NCI-H526 (cell line): Measurements from ENCODE around the gene TTC21A.
A peak's percentile ranks its signal among the peaks of the same experiment; 100 is the strongest.

Experiments used
- DNase-seq, 2 experiments: peaks; one replicate each; lab custom pipeline; 2025; lab: John Stamatoyannopoulos, UW

Gene TTC21A

DNA sequence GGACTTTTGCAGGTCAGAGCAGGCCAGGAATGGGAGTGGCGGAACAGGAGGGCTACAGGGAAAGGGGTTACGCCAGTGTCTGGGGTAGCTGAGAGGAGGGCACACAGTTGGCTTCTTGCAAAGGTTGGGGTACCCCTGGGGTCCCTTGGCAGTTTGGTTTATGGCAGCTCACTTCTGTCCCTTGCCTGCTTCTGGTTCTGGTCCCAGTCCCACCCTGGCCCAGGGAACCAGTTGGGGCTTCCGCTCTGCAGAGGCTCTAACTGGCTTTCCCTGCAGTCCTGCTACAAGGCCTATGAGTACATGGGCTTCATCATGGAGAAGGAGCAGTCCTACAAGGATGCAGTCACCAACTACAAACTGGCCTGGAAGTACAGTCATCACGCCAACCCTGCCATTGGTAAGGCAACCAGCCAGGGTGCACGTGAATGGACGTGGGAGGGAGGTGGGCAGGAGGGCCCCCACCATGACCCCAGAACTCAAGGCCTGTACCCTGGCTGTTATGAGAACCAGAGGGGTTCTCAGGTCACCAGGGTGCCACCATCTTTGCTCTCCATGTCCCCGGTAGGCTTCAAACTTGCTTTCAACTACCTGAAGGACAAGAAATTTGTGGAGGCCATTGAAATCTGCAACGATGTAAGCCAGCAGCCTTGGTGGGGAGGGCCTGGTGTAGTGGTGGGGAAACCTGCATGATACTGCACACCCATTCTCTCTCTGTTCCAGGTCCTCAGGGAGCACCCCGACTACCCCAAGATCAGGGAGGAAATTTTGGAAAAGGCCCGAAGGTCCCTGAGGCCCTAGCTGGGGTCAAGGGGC lies 30.7 kb downstream of the TTC21A start:
- DNase-seq, result no peak

DNA sequence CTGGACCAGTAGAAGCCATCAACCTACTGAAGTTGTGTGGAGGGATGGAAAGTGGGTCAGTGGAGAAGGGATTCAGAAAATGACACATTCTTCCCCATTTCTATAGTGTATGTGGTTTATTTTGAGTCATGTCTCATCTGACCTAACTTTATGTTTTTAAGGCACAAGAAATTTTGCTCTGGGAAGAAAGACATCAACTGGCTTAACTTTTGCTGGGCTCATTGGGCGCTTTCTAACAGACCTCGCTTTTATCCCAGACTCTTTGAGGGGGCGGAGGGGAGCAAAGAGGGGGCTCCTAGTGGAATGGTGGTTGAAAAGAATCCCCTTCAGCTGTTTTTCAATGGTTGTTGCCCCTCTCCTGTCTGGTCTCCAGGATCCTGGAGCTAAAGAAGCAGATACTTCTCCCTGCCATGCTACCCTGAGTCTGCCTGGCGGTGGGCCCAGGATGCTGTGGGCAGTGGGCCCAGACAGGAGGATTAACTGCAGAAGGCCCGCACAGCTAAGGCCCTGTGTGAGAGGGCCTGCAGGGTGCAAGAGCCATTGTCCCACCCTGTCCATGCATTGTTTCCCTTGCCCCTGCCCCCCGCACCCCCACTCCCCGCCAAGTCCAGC lies 31.4 kb downstream of the TTC21A start:
- DNase-seq, result no peak

DNA sequence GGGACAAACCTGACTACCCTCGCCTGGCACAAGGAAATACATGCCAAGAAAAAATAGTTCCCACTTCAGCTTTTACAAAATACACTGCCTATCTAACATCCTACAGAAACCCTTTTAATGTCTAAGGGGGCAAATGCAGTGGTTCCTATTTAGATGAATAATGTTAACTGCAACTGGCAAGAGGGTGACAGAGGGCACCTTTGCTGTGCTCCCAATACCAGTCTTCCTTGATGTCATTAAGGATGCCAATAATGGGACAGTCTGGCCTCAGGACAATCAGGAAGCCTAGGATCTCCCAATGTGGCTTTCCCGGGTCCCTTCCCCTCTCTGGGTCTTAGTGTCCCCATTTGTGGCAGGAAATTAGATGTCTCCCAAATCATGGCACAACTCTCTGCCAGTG lies 32.0 kb downstream of the TTC21A start:
- no peak for DNase-seq

DNA sequence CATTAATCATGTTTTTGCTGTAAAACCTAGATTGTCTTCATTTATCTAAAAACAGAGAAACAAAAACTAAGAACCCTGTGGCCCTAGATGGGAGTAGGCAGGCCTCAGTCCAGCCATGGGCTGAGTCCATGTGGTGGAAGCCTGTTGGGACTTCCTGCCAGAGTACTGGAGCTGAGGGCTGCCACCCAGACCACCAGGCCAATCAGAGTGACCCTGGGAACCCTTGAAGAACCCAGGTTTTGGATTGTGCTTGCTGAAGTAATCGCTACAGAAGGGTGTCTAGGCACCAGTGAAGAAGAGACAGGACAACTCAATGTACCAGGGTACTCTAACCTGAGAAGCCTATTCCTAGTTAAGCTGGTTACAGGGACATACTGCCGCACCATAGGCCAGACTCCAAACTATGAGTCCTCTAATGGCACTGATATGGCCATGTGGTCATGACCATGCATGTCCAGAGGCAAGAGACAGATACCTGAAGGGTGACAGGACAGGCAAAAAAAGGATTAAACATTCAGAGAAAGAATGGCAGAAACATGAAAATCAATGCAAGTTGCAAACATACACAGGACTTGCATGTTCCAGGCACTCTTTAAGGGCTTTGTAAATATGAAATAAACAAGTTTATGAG lies 33.0 kb downstream of the TTC21A start:
- DNase-seq, result no peak

DNA sequence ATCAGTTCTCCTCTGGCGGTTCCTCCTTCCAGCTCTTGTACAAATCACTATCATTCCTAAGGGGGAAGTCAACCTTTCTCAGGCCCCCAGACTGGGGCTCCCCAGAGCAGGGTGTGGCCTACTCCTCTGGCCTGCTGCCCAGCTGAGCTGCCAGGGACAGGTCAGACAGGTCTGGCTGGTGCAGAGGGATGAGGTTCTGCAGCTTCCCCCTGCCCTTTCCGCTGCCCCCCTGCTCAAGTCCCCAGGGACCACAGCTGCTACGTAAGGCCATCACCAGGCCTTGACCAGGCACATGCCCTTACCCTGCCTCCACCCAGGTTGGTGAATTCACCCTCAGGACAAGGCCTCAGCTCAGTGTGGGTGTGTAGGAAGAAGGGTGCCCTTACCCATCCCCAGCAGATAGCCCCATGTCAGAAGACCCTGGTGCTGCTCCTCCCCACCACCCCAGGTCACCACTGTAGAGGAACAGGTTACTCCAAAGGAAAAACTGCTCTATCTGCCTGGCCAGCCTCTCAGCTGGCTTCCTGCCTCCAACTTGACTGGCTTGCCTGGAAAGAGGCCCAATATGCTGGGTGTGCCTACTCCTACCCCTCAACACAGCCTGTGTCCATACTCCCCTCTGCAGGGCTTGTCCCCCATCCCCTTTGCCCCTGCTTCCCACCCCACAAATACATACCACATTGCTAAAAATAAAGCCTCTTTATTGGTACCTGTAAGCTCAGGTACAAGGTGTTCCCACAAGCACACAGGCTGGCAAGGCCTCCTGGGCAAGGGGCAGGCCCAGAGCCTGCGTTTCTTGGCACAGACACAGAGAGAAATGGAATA lies 33.9 kb downstream of the TTC21A start:
- peak in 1 of 2 experiments; percentile 8 for DNase-seq

DNA sequence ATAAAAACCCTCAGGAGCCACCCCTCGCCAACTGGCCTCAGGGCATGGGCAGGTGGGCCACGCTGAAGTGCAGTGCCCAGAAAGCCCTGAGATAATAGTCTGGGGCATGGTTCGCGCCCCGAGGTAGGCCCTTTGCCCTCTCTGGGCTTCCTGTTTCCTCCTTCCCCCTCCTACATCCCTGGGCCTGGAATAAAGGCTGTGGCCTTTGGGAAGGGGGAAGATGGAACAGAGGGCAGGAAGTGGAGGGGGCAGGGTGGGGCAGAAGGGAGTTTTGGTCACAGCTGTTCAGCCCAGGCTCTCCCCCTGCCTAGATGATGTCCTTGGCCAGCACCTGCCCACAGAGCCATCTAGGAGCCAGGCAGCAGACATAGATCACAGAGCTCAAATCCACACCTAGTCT lies 34.6 kb downstream of the TTC21A start:
- DNase-seq, result no peak

DNA sequence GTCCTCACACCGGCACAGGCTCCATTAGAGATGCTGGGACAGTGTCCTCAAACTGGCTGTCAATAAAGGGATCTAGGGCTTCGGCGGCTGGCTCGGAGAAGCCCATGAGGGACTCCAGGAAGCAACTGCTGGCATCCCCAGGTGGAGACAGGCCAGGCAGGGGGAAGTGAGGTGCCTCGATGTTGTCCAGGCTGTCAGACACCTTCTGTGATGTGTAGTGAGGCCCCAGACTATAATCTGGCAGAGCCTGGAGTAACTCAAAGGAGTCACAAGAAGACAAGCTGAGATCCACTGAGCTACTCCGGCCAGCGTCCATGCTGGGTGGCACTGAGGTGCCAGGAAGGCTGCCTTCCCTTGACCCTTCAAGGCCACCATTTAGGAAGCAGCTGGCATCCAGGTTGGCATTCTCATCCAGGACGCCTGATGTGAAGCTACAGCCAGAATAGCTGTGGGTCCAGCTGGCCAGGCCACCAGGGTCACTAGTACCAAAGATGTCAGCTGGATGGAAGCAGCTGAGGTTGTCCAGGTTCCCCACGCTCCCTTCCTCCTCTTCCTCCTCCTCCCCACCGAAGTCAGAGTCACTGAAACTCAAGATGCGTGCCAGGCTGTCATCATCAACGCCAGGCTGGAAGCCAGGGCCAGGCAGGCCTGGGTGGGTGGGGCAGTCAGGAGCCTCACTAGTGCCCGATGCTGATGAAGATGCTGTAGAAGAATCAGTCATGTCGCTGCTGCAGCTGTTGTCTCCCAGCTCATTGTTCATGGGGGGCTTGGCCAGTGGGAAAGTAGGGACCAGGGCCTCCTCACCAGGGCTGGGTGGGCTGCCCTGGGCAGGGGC lies 35.8 kb downstream of the TTC21A start:
- DNase-seq, result no peak

DNA sequence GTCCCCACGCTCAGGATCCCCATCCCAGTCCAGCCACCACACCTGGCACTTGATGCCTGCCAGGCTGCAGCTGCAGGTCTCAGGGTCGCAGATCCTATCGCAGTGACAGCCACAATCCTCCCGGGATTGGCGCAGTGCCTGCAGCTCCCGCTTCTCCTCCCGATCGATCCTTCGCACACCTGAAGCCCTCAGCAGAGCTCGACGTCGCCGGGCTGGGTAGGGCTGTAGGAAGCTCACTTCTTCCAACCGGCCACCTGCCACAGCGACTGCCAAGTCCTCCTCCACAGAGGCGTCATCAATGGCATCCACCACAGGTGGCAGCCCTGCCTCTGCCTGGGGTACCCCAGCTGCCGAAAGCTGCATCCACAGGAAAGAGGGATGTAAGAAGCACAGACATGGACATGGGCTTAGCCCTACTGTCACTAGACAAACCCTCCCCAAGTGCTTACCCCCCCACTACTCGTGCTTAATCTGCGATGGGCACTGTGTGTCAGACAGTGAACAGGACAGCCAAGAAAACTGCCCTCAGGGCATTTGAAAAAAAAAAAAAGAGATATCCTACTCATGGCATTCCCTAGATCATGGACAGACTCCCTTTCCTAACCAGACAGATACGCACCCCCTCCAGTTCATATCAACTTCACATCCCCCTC lies 36.7 kb downstream of the TTC21A start:
- DNase-seq, result no peak

DNA sequence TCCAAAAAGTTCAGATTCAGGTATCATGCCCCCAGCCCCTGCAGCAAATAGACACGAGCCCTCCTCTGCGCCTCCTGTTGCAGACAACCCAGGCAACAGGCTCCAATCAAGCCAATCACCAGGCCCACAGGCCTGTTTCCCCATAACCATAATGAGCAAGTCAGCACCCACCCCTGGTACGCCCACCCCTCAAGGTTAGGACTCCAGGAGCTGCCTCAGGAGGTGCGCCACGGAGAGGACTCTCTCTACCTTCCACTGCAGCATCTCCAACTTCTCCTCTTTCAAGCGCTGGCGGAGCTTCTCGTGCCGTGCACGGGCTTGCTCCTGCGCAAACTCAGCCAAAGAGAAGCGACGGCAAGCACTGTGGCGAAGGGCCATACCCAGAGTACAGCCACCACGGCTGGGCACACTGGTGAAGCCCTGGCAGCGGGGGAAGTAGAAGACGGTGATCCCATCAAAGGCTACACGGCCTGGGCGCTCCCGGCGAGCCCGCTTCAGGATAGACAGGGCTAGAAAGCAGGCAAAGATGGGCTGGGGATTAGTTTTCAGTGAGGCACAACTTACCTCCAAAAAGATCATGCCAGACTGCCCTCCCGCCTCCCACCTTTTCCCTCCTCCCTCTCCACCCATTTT lies 37.4 kb downstream of the TTC21A start:
- DNase-seq, result no peak

DNA sequence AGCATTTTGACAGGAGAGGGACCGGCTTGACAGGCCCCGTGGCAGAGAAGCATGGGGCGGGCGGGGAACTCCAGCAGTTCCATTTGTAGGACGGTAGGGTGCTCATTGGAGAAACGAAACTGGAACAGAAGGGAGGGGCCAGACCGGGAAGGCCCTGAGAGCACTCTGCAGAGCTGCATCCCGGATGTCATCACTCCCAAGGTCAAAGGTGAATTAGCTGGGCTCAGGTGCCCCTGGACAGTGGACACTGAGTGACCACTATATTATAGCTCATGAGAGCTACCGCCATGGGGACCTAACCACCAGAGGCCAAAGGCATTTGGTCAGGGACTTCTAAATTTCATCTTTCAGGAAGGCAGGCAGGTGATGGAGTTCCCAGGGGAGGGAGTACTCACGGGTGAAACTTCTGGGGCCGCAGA lies 38.6 kb downstream of the TTC21A start:
- DNase-seq, result no peak

DNA sequence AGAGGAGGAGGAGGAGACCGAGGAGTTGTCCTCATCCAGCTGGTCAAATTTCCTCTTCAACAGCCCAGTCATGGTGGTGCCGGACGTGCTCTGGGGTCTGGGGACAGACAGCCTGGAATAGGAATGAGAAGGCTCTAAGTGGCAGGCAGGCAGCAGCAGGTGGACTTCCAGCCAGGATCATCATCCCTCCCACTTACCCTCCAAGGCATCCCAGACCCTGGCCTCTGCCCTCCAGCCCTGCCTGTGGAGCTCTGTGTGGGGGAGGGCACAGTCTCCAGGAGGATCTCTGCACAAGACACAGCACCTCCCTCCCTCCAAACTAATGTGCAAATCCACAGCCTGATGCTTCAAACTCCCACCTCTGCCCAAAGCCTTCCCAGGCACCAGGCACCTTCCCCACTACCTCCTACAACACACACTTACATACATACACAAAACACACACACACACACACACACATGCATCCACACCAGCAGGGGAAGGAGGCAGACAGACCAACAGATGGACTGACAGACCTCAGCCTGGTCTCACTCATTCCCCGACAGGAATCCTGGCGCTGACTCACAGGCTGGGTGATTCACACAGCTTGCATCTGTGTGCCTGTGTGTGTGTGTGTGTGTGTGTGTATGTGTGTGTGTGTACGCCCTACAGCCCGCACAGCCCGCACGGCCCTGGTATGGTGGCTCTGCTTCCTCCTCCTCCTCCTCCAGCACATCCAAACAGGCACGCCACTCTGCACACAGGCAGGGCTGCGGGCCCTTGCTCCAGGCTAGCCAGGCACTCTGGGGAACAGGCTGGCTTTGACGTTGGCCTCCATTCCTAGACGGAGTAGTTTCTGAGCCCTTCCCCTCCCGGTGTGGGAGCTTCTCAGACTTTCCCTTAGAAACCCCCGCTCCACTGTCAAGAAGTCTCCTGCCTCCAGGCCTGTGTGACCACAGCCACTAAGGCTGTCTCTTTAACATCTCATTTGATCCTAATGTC lies 39.4 kb downstream of the TTC21A start:
- DNase-seq, result no peak

DNA sequence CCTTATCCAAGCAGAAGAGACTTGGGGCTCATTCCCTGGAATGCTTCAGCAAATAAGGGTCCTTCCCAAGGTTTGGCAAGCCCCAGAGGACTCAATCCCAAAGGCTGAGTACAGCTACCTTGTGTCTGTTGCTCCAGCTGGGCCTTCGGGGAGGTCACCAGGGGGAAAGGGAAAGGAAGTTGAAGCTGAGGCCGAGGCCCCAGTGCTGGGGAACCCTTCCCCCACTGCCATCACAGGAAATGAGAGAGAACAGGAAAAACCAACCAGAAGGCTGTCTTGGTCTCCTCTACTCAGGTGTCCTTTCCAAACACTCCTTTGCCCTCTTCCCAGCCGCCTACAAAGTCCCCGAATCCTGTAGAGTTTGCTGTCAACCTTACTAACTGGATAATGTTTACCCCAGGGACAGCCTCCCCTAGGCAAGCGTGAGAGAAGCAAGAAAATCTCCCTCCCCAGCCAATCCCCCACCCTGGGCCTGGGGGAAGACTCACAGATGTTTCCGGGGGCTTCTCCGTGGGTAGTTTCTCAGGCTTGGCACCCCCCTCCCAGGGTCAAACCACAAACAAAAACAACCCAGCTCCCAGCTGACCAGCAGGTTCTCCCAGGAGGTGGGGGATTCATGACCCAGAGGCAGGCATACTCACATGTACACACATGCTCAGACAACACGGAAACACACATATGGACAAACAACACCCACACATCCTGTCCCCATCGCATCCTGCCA lies 40.4 kb downstream of the TTC21A start:
- no peak for DNase-seq

DNA sequence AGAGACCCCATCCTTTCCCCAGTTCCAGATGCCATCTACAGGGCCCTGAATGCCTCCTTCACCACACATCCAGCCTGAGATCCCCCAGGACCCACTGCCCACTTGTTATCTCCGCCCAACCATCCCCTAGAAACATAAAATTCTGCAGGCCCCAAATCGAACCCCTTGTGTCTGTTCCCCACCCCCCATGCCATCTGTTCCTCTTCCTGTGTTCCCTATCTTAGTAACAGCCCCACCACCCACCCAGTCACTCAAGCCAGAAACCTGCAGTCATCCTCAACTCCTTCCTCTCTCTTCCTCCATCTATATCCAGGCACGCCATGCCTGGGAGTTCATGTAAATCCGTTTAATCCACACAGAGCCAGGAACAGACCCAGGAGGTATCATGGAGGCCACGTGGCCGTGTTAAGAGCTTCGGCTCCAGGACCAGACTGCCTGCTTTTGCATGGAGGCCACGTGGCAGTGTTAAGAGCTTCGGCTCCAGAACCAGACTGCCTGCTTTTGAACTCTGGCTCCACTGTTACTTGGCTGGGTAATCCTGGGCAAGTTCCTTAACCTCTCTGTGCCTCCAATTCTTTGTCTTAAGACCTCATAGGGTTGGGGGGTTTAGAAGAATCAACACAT lies 41.1 kb downstream of the TTC21A start:
- no peak for DNase-seq

DNA sequence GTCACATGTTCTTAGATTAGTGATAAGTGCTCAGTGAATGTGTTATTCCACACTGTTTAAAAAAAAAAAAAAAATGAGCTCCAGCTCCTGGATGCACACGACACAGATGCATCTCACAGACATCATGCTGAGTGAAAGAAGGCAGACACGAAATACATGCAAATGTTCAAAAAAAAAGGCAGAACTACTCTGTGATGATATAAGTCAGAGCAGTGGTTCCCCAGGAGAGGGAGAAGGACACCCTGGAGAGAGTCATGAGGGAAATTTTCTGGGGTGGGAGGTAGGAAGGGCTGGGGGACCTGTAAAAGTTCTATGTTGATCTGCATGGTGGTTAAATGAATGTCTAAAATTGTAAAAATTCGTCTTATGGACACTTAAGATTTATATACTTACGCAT lies 41.6 kb downstream of the TTC21A start:
- no peak for DNase-seq

DNA sequence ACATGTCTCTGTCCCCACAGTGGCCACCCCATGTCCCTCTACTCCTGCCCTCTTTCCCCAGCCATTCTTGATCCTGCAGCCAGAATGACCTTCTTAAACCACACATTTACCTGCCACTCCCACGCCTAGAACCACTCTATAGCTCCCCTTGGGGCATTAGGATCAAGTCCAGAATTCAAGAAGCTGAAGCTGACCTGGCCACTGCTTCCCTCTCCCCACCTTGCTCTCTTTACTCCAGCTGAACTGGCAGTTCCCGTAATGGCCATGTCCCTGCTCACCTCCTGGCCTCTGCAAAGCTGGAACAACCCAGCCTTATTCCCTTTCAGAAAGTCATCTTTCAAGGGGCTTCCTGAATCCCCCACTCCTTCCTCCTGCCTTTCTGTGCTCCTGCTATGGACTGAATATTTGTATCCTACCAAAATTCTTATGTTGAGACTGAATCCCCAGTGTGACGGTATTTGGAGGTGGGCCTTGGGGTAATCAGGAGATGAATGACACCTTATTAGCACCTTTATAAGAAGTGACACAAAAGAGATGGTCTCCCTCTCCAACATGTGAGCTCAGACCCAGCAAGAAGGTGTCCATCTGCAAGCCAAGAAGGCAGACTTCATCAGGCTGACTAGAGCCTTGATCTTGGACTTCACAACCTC lies 42.1 kb downstream of the TTC21A start:
- no peak for DNase-seq

DNA sequence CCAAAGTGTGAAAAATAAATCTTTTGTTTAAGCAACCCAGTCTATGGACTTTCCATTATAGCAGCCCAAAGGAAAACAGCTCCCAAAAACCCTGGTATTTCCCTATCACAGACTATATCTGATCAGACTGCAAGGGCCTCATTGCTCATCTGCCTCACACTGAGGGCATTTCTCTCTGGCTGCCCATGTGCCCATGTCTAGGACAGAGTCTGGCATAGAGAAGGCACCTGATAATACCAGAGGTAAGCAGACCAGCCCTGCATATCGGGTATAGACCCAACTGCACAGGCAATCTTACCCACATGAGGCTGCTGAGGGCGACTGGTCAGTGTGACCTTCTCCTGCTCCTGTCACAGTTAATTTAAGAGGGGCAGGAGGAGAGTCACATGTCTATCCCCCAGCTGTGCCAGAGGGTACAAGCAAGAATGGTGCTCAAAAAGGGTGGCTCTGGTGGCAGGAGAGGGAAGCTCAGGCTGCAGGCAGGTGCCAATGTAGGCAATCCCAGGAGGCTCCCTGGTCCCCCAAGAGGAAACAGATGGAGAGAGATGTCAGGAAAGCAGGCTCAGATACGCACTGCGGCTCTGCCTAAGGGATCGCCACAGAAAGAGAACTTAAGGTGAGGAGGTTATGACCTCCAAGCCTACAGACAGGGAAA lies 42.8 kb downstream of the TTC21A start:
- peak in 1 of 2 experiments; percentile 14 for DNase-seq
